Type B pancreatic cell (in vitro differentiated cells): ENCODE results near the gene NTRK2. TPM values are rescaled to one million over a fixed set of nuclear protein-coding genes. Genes with fewer than 3 reads are reported as not detected.
A peak's percentile ranks its signal among the peaks of the same experiment; 100 is the strongest.

Experiments used
- DNase-seq: peaks from one replicate; pipeline ENCODE4 v3.0.0; 2021; ENCODE audit warnings: mixed read lengths; ENCODE audit not compliant: unreplicated experiment; ENCODE audit errors: extremely low spot score
- H3K27ac Mint-ChIP-seq: 2 replicates; pipeline ENCODE4 v1.8.0; 2021; ENCODE audit warnings: mild to moderate bottlenecking, mixed read lengths
- H3K27me3 Mint-ChIP-seq: 2 replicates; pipeline ENCODE4 v1.8.0; 2021; ENCODE audit warnings: mixed read lengths
- H3K36me3 Mint-ChIP-seq: 2 replicates; pipeline ENCODE4 v1.8.0; 2021; ENCODE audit warnings: mixed read lengths
- H3K4me1 Mint-ChIP-seq: one replicate; pipeline ENCODE4 v1.8.0; 2021; ENCODE audit warnings: mixed read lengths; ENCODE audit not compliant: unreplicated experiment
- H3K4me3 Mint-ChIP-seq: 2 replicates; pipeline ENCODE4 v1.8.0; 2021; ENCODE audit warnings: mild to moderate bottlenecking, mixed read lengths
- H3K9me3 Mint-ChIP-seq: 2 replicates; pipeline ENCODE4 v1.8.0; 2021; ENCODE audit warnings: mixed read lengths
- total RNA-seq: library from RNA; stranded (reverse); gene quantifications from 2 replicates; pipeline ENCODE4 v1.2.1, GENCODE V29; 2021; ENCODE audit warnings: low replicate concordance
- TF ChIP-seq, protein P1 (sequence below): fragments of 200-600 bp; sonication (generic); conservative IDR thresholded peaks from 2 replicates; pipeline ENCODE4 v1.5.0; 2021; ENCODE audit warnings: antibody characterized with exemption, mild to moderate bottlenecking

Gene NTRK2
- total RNA-seq, 1 donor from 2014 or later: 122 TPM

GRCh38 chr9:84929068-84929467 lies 259.5 kb downstream of the NTRK2 start:
- DNase-seq: no peak
- Mint-ChIP-seq H3K27ac (no peak overlapping the region), H3K4me1 (peaks cover 5% of the 10 kb centered on the region)

GRCh38 chr9:84932915-84933527 lies 263.5 kb downstream of the NTRK2 start:
- H3K36me3 Mint-ChIP-seq: no peaks in the 10 kb centered on the region
- H3K27me3 Mint-ChIP-seq: no peaks in the 10 kb centered on the region
- no peak for DNase-seq
- no peaks in the 10 kb centered on the region for H3K9me3 Mint-ChIP-seq
- H3K4me3 Mint-ChIP-seq: no peak overlapping the region
- TF ChIP-seq, protein P1, sequence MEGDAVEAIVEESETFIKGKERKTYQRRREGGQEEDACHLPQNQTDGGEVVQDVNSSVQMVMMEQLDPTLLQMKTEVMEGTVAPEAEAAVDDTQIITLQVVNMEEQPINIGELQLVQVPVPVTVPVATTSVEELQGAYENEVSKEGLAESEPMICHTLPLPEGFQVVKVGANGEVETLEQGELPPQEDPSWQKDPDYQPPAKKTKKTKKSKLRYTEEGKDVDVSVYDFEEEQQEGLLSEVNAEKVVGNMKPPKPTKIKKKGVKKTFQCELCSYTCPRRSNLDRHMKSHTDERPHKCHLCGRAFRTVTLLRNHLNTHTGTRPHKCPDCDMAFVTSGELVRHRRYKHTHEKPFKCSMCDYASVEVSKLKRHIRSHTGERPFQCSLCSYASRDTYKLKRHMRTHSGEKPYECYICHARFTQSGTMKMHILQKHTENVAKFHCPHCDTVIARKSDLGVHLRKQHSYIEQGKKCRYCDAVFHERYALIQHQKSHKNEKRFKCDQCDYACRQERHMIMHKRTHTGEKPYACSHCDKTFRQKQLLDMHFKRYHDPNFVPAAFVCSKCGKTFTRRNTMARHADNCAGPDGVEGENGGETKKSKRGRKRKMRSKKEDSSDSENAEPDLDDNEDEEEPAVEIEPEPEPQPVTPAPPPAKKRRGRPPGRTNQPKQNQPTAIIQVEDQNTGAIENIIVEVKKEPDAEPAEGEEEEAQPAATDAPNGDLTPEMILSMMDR: peak; percentile 52
- no peaks in the 10 kb centered on the region for H3K4me1 Mint-ChIP-seq
- no peak overlapping the region for H3K27ac Mint-ChIP-seq

More at GRCh38 chr9:84929068-84929467, 259.5 kb downstream of the NTRK2 start:
- H3K9me3 Mint-ChIP-seq: no peaks in the 10 kb centered on the region
- H3K4me3 Mint-ChIP-seq: no peak overlapping the region
- no peaks in the 10 kb centered on the region for H3K36me3 Mint-ChIP-seq
- H3K27me3 Mint-ChIP-seq: no peaks in the 10 kb centered on the region
- TF ChIP-seq, protein P1: no peak

DNA sequence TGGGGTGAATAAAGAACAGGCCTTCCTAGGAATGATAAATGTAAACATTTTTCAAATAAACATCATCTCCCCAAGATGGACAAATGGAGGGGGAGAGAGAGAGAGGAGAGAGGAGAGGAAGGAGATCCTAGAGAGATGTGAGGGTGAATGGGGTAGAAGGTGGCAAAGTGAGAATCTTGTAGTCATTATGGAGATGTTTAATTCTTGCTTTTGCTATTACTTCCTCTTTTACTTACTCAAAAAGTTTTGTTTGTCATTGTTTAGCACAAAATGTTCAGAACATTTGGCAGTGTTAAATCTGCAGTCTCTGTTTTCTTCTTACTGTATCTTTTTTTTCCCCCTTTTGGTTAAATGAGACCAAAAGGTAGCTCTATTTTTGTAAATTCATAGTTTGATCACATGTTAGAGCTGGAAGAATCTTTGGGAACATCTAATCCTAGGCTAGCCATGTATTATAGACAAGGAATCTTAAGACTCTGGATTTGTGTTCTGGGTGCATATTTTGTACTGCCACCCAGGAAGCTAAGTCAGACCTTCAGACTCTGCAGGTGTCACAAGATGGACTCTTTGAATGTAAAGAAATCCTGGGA lies 266.1 kb downstream of the NTRK2 start:
- no peaks in the 10 kb centered on the region for H3K9me3 Mint-ChIP-seq
- H3K27me3 Mint-ChIP-seq: no peaks in the 10 kb centered on the region
- H3K4me3 Mint-ChIP-seq: no peak overlapping the region
- no peaks in the 10 kb centered on the region for H3K4me1 Mint-ChIP-seq
- no peaks in the 10 kb centered on the region for H3K36me3 Mint-ChIP-seq
- DNase-seq: no peak
- TF ChIP-seq, protein P1: no peak
- H3K27ac Mint-ChIP-seq: no peak overlapping the region

DNA sequence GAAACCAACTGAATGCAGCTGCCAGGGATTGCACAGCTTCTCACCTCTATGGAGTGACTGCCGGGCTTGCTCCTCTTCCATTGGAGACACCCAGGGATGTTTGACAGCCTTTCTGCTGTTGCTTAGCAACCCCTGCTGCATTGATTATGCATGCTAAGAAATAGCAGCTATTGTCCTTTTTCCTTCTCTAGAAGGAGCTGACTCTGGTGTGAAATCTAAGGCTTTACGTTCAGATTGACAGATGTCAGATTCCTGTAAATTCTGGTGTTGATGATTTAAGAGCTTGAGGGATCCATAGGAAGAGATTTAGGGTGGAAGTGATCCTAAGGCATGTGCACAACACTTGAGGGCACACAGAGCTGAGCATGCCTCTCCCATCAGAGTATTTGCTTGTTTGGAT lies 267.7 kb downstream of the NTRK2 start:
- TF ChIP-seq, protein P1: no peak
- DNase-seq: no peak
- no peaks in the 10 kb centered on the region for H3K36me3 Mint-ChIP-seq
- H3K27ac Mint-ChIP-seq: no peak overlapping the region
- no peaks in the 10 kb centered on the region for H3K9me3 Mint-ChIP-seq
- no peak overlapping the region for H3K4me3 Mint-ChIP-seq
- no peaks in the 10 kb centered on the region for H3K27me3 Mint-ChIP-seq
- H3K4me1 Mint-ChIP-seq: no peaks in the 10 kb centered on the region

GRCh38 chr9:84937581-84937980 lies 268.1 kb downstream of the NTRK2 start:
- Mint-ChIP-seq H3K36me3 (no peaks in the 10 kb centered on the region), H3K27ac (no peak overlapping the region), H3K27me3 (no peaks in the 10 kb centered on the region), H3K9me3 (no peaks in the 10 kb centered on the region), H3K4me3 (no peak overlapping the region), H3K4me1 (no peaks in the 10 kb centered on the region)
- TF ChIP-seq, protein P1: no peak
- DNase-seq: no peak
